ENCODE data around the gene UBXN11.
"Not testable (repeated sequence)": the region's sequence is repeated elsewhere in the genome, so short reads cannot be mapped to it uniquely, and the experiment has no call there.

Gene UBXN11

DNA sequence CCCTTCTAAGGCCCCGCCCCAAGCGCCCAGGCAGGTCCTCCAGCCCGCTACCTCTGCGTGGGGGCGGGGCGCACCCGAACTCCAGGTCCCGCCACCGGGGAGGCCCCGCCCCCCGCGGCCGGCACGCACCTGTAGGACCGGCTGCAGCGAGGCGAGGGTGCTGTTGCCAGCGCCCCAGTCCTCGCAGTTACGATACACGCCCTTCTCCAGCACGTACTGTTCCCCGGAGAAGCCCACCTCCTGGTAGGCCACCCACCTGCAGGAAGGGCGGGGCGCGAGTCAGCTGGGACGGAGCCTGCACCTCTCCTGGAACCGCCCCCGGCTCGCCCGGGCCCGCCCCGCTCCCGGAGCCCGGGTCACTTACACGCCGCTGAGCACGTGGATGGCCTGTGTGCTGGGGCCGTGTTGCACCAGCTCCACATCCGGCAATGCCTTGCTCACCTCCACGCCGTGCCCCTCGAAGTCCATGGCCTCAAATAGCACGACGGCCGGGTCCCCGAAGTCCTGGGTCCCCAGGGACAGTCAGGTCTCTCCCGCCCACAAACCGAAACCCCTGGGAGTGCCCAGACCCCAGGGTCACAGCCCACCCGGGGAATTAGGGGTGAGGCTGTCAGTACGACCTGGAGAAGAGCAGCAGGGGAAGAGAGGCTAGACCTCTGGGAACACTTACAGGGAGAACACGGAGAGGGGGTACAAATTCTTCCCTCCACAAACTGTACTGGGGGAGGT is 30.2 kb upstream of the UBXN11 start:
- peak; percentile 82 for DNase-seq (ENCODE audit: low read depth)

GRCh38 chr1:26335774-26336476 is 29.5 kb upstream of the UBXN11 start:
- no peak for DNase-seq (ENCODE audit: low read depth)

GRCh38 chr1:26333312-26333711 is 26.9 kb upstream of the UBXN11 start:
- DNase-seq (ENCODE audit: low read depth) = not testable (repeated sequence)

DNA sequence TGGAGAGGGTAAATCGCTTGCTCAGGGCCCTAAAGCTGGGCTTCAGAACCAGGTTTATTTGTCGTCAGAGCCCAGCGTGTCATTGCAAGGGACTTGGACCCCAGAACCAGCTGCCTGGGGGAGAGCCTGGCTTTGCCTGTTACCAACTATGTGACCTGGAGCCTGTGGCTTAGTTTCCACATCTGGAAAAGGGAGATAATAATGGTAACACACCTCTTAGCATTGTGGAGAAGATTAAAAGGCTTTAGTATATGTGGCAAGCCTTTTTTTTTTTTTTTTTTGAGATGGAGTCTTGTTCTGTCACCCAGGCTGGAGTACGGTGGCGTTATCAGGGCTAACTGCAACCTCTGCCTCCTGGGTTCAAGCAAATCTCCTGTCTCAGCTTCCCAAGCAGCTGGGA is 23.8 kb upstream of the UBXN11 start:
- no peak for DNase-seq (ENCODE audit: low read depth)

DNA sequence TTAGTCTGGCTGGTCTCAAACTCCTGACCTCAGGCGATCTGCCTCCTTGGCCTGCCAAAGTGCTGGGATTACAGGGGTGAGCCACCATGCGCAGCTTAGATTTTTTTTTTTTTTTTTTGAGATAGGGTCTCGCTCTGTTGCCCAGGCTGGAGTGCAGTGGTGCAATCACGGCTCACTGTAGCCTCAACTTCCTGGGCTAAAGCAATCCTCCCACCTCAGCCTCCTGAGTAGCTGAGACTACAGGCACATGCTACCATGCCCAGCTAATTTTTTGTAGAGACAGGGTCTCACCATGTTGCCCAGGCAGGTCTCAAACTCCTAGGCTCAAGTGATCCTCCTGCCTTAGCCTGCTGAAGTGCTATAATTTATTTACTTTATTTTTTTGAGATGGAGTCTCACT is 22.9 kb upstream of the UBXN11 start:
- not testable (repeated sequence) for DNase-seq (ENCODE audit: low read depth)

DNA sequence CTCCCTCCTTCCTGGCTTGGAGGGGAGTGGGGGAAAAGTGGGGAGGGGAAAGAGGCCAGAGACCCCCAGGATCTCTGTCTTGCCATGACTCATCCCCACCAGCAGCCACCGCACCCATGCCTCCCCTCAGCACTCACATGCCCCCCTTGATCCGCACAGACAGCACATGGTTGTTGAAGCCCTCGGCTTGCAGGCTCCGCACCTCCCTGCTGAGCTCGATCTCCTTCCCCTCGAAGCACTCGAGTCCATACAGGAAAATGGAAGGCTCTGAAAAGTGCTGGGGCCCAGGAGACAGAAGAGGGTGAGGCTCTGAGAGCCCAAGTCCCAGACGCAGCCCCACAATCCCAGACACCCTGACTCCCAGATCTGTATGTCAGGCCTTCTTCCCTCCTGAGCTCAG is 22.2 kb upstream of the UBXN11 start:
- DNase-seq (ENCODE audit: low read depth) = no peak

- DNase-seq (ENCODE audit: low read depth) = no peak
Measured at GRCh38 chr1:26327956-26328362, 21.5 kb upstream of the UBXN11 start.

DNA sequence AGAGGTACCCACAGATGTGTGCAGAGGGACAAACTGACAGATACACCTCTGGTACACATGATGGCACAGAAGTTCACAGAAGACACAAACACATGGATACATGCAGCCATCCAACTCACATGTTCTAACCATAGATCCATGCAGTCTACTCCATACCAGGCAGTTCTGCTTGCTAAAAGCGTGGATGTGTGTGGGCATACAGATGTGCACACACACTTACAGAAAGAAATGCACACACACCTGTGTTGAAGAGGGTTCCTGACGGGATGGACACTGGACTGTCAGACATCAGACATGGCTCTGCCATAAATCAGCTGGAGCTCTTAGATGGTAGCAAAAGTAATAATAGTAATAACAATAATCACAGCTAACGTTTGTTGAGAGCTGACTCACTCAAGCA is 18.1 kb upstream of the UBXN11 start:
- no peak for DNase-seq (ENCODE audit: low read depth)

DNA sequence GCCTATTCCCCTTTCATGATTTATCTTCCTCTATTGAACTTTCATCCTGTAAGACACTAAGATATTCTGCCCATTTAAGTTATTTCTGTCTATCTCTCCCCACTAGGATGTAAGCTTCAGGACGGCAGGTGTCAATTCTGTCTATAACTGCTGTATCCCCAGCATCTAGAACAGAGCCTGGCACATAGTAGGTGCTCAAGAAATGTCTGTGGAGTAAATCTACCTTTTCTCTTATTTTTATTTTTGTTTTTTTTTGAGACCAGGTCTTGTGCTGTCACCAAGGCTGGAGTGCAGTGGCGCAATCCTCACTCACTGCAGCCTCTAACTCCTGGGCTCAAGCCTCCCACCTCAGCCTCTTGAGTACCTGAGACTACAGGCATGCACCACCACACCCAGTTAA is 16.9 kb upstream of the UBXN11 start:
- no peak for DNase-seq (ENCODE audit: low read depth)

DNA sequence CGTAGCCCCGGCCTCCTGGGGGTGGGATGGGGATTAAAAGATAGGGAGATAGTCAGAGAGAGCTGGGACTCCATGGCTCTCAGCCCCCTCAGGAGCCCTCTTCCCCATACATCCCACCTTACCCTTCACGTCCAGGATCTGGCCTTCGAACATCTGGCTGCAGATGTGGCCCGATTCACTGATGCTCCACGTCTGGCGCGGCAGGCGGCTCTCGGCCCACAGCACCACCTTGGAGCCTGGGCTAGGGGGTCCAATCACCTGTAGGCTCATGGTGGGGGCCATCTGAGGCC is 15.6 kb upstream of the UBXN11 start:
- no peak for DNase-seq (ENCODE audit: low read depth)

DNA sequence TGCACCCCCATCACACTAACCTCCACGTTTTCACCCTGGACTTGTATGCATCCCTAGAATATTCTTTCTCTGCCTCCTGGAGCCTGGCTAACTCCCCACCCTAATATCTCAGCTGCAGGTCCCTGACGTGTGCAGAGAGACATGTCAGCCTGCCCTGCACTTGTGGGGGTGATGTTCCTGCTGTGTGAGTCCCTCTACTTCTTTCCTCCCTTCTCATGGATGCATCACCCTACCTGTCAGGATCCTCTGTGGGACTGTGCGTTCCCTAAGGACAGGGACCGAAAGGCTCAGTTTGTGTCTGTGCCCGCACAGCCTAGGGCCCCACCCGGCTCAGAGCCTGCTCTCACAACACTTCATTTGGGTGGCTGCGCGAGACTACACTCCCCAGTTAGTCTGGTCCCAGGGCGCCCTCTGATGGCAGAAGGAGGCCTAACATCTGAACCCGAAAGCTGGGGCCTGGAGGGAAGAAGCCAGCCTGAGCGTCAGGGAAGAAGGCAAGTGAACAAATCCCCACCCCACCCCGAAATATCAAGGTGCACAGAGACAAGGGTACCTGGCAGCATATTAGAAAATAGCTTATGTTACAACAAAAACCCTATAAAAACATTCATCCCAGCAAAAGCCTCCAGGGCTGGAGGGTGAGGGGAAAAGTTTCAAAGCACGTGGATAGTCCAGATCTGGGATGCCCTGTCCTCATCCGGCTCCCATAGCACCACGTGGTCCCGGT is 15.0 kb upstream of the UBXN11 start:
- peak; percentile 92 for DNase-seq (ENCODE audit: low read depth)

GRCh38 chr1:26320896-26321295 is 14.5 kb upstream of the UBXN11 start:
- DNase-seq (ENCODE audit: low read depth) = peak; percentile 6

DNA sequence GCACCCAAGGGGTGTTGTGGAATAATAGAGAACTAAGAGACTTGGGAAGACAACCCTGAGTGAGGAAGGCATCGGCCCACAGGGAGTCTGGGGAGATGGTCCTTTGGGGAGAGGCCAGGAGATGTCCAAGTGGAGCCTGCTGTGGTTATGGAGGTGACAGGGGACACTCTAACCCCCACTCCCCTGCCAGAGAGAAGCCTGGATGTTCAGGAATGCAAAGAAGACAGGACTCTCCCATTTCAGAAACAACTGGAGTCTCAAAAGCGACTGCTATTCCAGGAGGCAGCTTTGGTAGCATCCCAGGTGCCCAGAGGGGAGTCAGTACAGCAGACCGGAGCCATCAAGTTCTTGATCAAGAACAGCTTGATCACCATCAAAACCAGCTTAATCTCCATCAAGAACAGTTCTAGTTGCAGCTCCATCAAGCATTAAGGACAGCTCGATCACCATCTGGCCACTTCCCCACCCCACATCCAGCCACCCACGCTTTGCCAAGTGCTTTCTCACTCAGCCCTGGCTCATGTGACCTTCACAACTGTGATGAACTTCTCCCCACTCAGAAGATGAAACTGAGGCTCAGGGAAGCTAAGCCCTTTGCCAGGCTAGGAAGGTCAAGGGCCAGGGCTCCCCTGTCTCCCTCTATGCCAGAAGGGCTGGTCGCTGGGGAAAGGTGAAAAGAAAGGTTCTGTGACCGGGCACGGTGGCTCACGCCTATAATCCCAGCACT is 12.1 kb upstream of the UBXN11 start:
- peak; percentile 51 for DNase-seq (ENCODE audit: low read depth)

DNA sequence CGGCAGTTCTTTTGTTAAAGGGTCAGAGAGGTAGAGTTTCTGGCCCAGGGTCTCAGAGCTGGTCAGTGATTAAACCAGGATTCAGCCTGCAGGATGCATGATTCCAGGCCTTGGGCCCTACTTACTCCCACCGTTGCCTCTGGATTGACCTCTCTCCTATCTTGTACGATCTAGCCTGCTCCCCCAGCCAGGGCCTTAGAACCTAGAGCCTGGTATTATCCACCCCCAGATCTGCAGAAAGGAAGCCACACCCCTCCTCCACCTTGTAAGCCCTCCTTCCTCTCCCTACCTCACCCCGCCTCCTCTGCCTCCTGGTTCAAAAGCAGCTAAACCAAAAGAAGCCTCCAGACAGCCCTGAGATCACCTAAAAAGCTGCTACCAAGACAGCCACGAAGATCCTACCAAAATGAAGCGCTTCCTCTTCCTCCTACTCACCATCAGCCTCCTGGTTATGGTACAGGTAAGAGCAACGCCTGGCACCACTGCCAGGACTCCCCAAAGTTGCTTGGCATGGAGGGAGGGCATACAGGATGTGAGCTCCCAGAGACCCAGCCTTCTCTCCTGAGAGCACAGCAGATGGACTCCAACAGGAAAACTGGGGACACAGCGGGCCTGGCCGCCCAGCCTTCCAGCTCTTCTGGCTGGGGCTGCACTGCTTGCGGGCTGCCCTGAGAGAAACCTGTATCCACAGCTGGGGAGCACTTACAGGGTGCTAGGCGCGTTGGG is 11.3 kb upstream of the UBXN11 start, which contains the start of gene CD52:
TSS of gene CD52 (plus strand) at position 347 of the 726 bp plus-strand sequence. CDS start at position 407, 60 bp downstream.
- peak; percentile 45 for DNase-seq (ENCODE audit: low read depth)

- DNase-seq (ENCODE audit: low read depth) = no peak
Measured at GRCh38 chr1:26317146-26317545, 10.7 kb upstream of the UBXN11 start.

GRCh38 chr1:26315874-26316850 is 9.7 kb upstream of the UBXN11 start:
- no peak for DNase-seq (ENCODE audit: low read depth)

DNA sequence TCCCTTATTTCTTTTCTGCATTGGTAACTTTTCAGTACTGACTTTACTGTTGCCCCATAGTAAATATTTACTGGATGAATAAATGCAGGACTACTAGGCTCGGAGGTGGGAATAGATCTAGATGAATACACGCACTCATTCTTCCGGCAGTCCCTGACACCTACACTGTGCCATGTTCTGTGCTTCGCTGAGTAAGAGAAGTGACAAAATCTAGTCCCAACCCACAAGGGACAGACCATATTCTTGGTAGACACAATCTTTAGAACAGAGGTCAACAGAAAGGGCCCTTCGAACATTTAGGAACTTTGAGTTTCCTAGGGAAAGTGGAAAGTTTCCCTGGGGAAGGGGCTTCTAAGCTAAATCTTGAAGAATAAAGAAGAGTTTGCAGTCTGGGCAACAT is 8.1 kb upstream of the UBXN11 start:
- no peak for DNase-seq (ENCODE audit: low read depth)

DNA sequence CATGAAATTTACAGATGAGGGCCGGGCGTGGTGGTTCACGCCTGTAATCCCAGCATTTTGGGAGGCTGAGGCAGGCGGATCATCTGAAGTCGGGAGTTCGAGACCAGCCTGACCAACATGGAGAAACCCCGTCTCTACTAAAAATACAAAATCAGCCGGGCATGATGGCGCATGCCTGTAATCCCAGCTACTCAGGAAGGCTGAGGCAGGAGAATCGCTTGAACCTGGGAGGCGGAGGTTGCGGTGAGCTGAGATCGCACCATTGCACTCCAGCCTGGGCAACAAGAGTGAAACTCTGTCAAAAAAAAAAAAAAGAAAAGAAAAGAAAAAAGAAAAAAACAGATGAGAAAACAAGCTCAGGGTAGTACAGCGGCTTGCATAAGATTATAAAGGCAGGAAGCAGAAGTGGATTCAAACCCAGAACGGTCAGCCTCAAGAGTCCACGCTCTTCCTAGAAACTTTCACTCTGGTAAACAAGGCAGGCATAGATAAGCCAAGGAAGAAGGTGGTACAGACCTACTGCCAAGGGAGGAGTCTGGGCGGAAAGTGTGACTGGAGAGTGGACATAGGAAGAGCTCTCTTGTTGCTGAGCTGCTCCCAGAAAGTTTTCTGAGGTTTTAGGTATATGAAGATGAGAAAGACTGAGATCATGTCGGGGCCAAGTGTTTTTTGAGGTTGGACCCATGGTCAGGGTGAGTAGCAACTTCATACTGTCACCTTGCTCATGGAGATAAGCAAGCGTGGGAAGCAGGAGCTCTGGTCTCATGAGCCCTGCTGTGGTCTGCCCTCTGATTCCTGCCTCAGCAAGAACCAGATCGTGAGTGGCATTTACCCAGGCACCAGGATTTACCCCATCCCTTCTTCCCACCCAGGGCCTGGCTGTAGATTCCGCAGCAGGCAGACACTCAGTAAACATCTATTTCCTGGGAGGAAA is 1.8 kb upstream of the UBXN11 start:
- peak; percentile 37 for DNase-seq (ENCODE audit: low read depth)

- no peak for DNase-seq (ENCODE audit: low read depth)
Measured at GRCh38 chr1:26307363-26307781, 936 bp upstream of the UBXN11 start.

All from activated T-cell treated with anti-CD3 and anti-CD28 coated beads for 48 hours (primary cell).